Erythroblast (primary cell): ENCODE data around the gene NEURL1B.

Experiments
- GATA1 ChIP-seq: IDR thresholded peaks from 2 replicates; pipeline ENCODE4 v1.6.1; 2011; ENCODE audit warnings: low read depth, mild to moderate bottlenecking, control low read depth, low read length, moderate library complexity
- POLR2A ChIP-seq: IDR thresholded peaks from 2 replicates; pipeline ENCODE4 v1.6.1; 2011; ENCODE audit warnings: mild to moderate bottlenecking, low read length

- no peak for TF ChIP-seq POLR2A
- no peak for TF ChIP-seq GATA1
Measured at GRCh38 chr5:172592881-172593280, 48.2 kb upstream of the NEURL1B start.
